Measurements from ENCODE around the gene PRKAA1.
"Not testable (repeated sequence)": the region's sequence is repeated elsewhere in the genome, so short reads cannot be mapped to it uniquely, and the experiment has no call there.

PRKAA1 gene

DNA sequence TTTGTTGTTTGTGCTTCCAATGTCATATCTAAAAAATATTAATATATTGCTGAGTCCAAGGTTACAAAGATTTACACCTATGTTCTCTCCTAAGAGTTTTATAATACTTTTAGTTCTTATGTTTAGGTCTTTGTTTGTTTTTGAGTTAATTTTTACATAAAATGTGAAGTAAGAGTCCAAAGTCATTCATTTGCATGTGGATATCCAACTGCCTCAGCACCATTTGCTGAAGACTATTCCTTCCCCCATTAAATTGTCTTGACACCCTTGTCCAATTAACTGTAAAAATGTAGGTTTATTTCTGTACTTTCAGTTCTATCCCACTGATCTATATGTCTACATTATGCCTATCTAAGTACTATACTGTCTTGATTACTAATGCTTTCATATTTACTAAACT lies 78.1 kb downstream of the PRKAA1 start:
- no peak for DNase-seq

DNA sequence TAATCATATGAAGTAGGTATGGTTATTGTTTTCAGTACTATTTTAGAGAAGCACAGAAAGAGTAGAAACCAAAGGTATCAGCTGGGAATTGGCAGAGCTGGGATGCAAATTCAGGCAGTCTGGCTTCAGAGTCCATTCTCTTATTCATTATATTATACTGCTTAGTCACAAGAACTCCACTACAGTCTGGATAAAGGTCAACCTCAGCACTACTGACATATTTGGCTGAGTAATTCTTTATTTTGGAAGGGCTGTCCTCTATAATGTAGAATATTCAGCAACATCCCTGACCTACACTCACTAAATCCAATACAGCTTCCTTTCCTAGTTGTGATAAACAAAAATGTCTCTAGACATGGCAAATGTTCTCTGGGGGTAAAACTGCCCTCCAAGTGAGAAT lies 80.9 kb downstream of the PRKAA1 start:
- DNase-seq, result no peak

DNA sequence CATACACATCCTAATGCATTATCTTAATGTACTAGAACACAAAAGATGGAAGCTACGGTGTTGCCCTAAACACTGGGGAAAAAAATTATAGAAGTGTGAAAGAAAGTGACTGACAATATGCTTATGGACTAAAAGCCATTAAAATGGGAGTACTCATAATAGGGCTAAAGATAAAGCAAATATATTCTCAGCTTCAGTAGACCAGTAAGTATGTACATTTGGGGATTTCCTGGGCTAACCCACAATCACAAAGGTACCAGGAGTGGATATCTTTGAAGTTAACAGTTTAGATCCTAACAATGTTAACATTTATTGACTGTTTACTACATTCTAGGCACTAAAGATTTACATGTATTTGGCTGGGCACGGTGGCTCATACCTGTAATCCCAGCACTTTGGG lies 81.6 kb downstream of the PRKAA1 start:
- DNase-seq, result no peak

DNA sequence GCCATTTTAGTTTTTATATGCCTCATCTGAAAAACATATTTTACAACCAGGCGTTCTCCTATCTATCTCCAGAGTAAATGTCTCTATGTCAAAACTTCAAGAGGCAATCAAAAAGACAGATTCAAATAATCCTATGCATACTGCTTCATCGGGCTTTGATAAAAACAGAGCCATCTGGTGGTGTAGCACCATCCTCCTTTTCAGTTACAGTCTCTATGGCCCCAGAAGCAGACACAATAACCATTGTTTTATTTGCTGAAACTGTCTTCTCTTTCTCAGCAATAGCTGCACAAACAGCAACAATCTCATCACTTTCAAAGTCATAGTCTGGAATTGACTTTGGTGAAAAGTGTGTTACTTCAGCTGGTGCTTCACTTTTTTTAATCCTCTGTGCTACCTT lies 82.2 kb downstream of the PRKAA1 start:
- DNase-seq, result no peak

DNA sequence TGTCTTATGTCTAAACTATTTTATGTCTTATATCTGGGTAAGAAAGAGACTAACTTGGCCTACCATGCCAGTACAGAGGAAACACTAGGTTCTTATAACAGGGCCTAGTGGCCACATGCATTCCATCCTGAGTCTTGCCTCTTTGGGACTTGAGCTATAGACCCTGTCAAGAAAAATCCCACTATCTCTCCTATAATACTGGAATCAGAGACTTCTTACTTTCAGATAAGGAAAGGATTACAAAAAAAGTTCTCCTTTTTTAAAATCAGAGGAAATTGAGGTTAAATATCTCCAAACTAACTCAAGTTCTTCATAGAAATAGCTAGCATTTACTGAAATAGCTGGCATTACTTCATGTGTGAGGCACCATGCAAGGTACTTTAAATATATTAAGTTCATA lies 84.2 kb downstream of the PRKAA1 start:
- no peak for DNase-seq

DNA sequence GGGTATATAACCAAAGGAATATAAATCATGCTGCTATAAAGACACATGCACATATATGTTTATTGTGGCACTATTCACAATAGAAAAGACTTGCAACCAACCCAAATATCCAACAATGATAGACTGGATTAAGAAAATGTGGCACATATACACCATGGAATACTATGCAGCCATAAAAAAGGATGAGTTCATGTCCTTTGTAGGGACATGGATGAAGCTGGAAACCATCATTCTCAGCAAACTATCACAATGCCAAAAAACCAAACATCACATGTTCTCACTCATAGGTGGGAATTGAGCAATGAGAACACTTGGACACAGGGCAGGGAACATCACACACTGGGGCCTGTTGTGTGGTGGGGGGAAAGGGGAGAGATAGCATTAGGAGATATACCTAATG lies 87.6 kb downstream of the PRKAA1 start:
- not testable (repeated sequence) for DNase-seq
